GM20000 (cell line): Measurements from ENCODE around the gene HVCN1.

Source experiments
- DNase-seq: peaks from one replicate; pipeline ENCODE4 v3.0.0; 2012; ENCODE audit warnings: low spot score
- TF ChIP-seq, protein P1 (sequence below): IDR thresholded peaks from 2 replicates; pipeline ENCODE4 v1.5.1; 2012; ENCODE audit warnings: mild to moderate bottlenecking, control low read depth; ENCODE audit errors: extremely low read depth, missing control alignments

Gene HVCN1

DNA sequence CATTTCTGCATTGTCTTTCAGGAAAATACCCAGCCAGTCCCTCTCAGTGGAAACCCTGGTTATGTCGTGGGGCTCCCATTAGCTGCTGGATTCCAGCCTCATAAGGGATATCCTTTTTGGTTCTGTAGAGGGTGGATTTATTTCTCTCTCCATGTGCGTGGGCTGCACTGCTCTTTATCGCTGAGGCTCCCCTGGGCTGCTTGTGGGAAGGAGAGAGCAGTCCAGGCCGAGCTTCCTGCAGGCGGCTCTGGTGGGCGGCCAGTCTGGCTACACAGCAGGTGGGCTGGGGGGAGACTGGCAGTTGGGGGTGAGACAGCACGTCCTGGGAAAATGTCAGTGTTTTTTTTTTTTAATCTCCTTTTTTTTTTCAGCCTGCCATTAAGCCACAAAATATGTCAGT is 47.4 kb downstream of the HVCN1 start:
- TF ChIP-seq, protein P1, sequence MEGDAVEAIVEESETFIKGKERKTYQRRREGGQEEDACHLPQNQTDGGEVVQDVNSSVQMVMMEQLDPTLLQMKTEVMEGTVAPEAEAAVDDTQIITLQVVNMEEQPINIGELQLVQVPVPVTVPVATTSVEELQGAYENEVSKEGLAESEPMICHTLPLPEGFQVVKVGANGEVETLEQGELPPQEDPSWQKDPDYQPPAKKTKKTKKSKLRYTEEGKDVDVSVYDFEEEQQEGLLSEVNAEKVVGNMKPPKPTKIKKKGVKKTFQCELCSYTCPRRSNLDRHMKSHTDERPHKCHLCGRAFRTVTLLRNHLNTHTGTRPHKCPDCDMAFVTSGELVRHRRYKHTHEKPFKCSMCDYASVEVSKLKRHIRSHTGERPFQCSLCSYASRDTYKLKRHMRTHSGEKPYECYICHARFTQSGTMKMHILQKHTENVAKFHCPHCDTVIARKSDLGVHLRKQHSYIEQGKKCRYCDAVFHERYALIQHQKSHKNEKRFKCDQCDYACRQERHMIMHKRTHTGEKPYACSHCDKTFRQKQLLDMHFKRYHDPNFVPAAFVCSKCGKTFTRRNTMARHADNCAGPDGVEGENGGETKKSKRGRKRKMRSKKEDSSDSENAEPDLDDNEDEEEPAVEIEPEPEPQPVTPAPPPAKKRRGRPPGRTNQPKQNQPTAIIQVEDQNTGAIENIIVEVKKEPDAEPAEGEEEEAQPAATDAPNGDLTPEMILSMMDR, result no peak
- no peak for DNase-seq

DNA sequence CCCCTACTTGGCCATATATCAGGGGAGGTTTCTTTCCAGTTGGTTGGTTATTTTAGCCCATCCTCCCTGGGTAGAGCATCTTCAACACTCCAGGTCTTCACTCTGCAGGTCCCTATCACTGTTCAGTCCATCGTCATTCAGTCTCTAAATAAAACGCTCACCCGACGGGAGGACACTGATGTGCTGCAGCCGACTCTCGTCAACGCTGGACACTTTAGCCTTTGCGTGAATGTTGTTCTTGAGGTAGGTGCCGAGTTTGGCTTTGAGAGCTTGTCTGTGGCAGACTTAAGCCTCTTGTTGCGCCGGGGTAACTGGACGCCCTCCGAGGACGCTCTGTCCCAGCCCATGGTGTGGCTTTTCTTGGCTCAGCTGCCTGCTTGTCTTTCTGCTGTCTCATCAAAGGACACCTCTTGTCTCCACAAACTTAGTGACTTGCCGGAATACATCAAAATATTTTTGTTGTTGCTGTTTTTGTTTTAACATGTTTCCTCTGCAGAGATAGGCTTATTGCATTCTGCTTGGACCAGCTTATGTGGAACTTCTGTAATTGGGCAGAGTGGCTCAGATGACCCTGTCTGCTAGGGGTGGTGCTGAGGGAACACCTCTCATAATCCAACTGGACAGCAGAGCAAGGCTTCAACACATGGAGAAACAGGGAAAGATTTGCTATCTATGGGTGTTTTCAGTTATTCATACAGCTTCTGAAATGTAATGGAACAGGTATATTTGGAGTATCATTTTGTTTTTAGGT is 48.5 kb downstream of the HVCN1 start:
- DNase-seq, result no peak
- TF ChIP-seq, protein P1, result no peak

DNA sequence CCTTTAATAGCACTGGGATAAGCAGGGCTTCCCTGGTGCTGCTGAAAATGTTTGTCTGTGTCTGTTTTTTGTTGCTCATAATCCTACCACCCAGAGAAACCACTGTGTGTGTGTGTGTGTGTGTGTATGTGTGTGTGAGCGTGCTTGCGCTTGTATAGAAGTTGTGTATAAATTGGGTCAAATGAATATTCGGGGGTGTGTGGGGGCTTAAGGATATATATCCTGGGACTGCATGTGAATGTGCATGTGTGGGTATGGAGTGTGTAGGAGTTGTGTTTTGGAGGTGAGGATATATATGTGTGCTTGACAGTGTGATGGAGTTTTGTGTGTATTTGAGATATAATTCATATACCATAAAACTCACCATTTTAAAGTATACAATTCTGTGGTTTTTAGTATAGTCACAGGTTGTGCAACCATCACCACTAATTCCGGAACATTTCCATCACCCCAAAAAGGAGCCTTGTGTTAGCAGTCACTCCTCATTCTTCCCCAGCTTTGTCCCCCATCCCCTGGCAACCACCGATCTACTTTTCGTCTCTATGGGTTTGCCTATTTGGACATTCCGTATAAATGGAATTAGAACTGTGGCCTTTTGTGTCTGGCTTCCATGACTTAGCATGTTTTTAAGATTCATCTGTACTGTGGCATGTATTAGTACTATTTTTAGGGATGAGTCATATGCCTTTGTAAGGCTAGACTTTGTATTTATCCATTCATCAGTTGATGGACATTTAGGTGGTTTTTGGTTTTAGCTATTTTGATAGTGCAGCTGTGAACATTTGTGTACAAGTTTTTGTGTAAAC is 49.4 kb downstream of the HVCN1 start:
- TF ChIP-seq, protein P1, result no peak
- no peak for DNase-seq

DNA sequence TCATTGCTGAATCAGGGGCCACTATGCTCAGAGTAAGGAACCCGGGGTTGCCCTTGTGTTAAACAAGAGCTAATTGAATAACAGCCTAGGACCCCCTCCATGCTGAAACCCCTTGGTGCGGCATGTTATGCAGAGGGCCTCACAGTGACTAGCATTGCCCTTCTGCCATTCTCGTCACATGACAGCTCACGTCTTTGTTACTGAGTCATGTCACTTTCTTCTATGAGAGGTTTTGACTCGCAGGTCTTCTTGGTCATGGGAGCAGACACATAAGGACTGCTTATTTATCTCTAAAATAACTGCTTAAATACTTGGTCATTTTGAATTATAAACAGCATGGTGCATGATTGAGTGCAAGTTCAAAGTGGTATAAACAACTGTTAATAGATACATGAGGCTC is 50.1 kb downstream of the HVCN1 start:
- DNase-seq, result no peak
- TF ChIP-seq, protein P1, result no peak

GRCh38 chr12:110637869-110638441 is 51.0 kb downstream of the HVCN1 start:
- TF ChIP-seq, protein P1, result no peak
- no peak for DNase-seq

DNA sequence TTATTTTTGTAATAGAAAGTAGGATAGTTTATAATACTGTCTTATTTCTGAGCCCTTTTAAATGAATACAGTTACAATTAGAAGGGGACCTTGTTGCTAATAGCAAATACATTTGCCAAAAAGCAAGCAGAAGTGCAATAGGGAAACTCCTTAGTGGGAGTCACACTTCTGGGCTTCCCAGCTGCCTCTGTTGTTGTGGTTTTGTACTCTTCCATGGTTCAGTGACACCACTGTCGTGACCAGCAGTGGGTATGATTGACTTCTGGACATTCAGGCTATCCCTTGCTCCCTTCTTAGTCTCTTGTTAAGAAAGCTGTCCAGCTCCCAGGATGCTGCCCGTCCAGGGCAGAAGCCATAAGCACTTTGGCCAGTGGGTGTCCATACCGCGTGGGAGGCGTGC is 52.4 kb downstream of the HVCN1 start:
- peak; percentile 31 for DNase-seq
- TF ChIP-seq, protein P1, result no peak

DNA sequence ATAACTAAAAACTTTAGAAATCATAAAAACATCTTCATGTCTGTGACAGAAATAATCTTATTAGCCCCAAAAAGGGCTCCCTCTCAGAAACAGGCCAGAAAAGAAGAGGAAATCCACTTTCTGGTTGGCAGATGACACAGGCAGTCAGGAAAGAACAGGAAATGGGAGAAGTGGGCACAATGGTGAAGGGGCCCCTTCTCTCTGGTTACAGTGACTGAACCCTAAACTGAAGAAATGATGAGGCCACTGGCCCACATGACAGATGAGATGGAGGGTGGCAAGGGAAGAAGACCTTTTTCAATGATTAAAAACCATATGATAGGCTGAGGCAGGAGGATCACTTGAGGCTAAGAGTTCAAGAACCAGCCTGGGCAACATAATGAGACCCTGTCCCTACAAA is 53.9 kb downstream of the HVCN1 start:
- TF ChIP-seq, protein P1, result no peak
- no peak for DNase-seq
